ENCODE results near the gene PRKAB2. TPM values are rescaled to one million over a fixed set of nuclear protein-coding genes. Genes with fewer than 3 reads are reported as not detected.
"Not testable (repeated sequence)": the region's sequence is repeated elsewhere in the genome, so short reads cannot be mapped to it uniquely, and the experiment has no call there.

Gene PRKAB2
- total RNA-seq, 1 donor: 8.1 TPM

DNA sequence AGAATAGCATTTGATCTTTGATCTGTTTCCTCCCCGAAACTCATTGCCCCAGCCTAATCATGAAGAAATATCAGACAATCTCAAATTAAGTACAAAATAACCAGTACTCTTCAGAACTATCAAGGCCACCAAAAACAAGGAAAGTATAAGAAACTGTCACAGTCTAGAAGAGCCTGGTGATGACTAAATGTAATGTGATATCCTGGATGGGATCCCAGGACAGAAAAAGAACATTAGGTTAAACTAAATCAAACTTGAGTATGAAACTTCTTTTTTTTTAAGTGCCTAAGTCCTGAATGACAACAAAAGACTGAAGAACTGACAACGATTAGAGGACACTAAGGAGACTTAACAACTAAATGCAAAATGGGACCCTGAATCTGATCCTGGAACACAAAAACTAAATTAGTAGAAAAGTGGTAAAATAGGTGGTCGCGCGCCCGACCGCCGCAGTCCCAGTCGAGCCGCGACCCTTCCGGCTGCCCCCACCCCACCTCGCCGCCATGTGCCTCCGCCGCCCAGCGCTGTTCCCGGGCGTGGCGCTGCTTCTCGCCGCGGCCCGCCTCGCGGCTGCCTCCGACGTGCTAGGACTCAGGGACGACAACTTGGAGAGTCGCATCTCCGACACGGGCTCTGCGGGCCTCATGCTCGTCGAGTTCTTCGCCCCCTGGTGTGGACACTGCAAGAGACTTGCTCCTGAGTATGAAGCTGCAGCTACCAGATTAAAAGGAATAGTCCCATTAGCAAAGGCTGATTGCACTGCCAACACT is 5.5 kb upstream of the PRKAB2 start:
- peak in 2 of 3 donors; percentile 36 to 40 for DNase-seq (ENCODE audit: low read depth in 2 of 3, low spot score in 2 of 3)

DNA sequence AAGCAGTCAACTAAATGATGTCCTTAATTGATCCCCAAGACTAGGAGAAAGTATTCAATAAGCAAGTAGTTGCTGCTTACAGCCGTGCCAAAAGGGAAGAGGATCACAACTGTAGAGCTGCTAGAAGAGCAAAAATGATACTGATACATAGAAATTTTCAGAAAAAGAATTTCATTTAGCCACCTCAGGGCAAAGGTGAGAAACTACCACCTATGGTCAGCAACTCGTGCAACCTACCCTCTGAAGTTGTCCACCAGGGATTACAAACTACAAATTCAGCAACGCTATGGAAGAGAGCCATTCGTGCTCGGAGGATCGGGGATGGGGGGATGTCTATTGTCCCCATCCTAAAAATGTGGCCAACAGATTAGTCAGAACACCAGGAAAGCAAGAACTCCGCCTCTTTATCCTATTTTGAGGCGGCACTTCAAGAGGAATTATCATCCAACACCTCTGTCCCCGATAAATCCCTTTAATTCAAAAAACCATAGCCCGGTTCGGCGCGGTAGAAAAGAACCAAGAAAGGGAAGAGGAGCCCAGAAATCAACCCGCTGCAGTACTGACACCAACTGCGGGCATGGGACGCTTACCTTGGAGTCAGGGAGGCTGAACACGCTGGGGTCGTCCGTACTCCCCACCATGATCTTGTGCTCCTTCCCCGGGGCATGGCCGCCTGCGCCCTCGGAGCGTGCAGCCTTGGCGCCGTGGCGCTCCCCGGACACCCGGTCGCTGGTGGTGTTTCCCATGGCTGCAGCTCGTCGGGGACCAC is 687 bp downstream of the PRKAB2 start:
- DNase-seq (ENCODE audit: low read depth in 2 of 3, low spot score in 2 of 3): peak in 1 of 3 donors; percentile 7

DNA sequence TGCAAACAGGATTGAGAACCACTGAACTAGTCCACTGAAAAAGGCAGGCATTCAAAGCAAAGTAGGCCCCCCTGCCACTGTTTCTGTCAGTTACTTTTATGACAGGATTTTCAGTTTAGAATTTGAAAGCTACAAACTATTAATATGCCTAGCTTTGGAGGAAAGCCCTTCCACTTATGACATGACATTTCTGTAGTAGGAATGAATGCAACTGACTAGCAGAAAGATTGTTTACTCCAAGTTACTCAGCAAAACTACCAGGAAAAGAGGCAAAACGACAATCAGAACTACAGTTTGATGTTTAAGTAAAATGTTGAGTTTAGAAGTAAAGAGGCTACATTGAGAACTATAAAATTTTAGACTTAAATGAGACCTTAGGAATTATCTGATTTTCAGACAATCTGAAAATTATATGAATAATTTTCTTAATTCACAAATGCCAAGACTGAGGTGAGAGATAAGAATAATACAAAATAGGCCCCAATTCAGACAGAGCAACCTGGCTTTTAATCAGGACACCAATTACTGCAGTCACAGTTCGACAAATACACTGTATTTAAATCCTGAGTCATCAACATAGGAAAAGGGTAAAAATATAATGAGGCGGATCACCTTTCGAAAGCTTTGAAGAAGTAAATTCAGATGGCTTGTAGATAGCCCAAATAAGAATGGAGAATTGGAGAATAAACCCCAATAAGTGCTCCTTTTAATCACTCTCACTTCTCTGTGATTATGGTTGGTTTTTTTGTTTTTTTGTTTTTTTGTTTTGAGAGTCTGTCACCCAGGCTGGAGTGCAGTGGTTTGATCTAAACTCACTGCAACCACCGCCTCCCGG is 2.2 kb downstream of the PRKAB2 start:
- no peak for DNase-seq (ENCODE audit: low read depth in 2 of 3, low spot score in 2 of 3)

DNA sequence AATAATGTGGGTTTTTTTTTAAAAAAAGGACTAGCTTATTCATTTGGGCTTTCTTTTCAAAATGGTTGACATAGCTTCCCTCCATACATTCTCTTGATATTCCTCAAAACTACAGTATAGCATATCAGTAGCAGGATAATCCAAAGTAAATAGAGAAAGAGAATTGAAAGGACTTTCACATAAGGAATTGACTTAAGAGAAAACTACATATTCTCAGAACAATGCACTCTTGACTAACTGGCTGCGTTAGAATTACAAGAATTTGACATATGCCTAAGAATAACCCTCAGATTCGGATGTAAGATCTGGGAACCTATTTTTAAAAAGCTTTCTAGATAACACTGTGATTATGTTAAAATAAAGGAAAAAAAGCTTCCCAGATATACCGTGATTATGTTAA is 3.1 kb downstream of the PRKAB2 start:
- no peak for DNase-seq (ENCODE audit: low read depth in 2 of 3, low spot score in 2 of 3)

DNA sequence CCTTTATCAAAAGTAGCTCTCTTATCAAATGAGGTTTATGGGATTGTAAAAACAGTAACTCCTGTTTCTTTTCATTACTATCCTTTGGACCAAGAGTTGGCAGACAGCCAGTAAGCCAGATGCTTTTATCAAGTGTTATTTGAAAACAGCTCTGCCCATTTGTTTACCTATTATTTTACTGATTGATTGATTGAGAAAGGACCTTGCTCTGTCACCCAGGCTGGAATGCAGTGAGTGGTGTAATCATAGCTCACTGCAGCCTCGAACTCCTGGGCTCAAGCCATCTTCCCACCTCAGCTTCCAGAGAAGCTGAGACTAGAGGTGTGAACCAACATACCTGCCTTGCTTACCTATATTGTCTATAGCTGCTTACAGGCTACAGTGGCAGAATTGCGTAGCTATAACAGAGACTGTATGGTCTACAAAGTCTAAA is 3.6 kb downstream of the PRKAB2 start:
- DNase-seq (ENCODE audit: low read depth in 2 of 3, low spot score in 2 of 3): no peak

DNA sequence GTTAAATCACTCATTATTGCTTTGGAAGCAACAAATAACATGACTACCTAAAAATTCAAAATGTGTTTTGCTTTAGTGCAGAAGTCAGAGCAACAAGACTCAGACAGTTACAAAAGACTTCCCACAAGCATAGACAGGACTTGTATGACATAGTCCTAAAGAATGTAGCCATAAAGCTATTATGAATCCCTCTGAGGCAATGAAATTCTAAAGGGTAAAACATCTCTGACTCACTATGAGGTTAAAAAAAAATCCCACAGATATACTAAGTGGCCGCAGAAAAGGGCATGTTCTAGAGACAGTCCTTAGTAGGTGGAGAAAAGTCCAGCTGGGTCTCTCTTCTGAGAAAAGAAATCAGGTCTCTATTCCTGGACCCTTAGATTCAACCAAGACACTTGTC is 4.9 kb downstream of the PRKAB2 start:
- DNase-seq (ENCODE audit: low read depth in 2 of 3, low spot score in 2 of 3): no peak

DNA sequence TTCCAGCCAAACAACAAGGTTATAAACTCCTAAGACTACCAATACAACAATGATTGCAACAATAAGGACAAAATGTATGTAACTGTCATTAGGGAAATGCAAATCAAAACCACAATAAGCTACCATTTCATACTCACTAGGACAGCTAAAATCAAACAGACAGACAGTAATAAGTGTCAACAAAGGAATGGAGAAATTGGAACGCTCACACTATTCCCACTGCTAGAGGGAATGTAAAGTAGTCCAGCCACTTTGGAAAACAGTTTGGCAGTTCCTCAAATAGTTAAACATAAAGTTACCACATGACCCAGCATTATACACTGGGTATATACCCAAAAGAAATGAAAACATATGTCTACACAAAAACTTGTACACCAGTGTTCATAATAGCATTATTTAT is 9.3 kb downstream of the PRKAB2 start:
- no peak for DNase-seq (ENCODE audit: low read depth in 2 of 3, low spot score in 2 of 3)

DNA sequence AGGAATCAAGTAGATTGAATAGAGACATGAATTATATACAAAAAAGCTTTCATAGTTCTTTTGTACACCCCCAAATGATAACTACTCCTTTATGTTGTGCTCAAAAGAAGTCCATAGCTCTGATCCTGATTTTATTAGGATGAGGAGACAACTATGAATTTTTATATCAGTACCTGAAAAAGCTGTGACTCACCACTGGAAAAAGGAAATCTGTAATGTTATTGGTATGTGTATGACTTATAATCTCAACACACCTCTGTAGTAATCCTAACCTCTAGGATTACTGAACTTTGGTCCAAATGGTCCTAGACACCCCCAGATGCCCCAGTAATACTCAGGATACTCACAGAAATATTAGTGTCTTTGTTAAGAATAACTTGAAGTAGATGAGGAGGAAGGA is 10.2 kb downstream of the PRKAB2 start:
- DNase-seq (ENCODE audit: low read depth in 2 of 3, low spot score in 2 of 3): no peak

DNA sequence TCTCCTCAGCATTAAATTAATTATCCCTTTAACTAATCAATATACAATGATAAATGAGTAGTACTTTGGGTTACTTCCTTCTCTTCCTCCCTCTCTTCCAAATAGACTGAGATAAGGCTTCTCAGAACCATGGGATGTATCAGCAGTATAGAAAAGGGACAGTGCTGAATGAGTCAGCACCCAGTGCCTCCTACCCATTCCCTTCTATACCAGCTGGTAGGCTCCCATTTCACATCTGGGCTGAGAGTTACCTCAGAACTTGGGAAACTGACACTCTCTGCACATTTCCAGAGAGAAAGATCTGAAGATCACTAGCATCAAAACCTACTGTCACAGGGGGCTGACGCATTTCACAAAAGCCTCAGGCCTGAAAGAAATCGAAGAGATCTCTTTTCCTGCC is 15.2 kb downstream of the PRKAB2 start:
- not testable (repeated sequence) for DNase-seq (ENCODE audit: low read depth in 2 of 3, low spot score in 2 of 3)

DNA sequence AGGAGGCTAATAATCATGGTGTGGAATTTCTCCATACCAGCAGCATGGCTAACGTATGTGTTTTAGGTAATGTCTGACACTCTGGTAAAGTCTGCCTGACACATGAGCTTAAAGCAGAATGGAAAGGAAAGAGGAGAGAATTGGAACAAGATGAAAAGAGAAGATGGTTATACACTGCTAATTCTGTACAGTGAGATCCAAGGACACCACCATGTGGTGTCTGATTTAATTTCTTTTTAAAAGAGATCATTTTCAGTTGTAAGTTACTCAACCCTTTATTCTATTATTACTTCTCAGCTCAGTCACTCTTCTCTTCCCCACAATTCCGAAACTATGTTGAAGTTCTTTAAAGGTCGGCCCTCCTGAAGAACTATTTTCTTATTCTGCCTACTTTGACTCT is 15.6 kb downstream of the PRKAB2 start:
- DNase-seq (ENCODE audit: low read depth in 2 of 3, low spot score in 2 of 3): peak in 1 of 3 donors; percentile 6

DNA sequence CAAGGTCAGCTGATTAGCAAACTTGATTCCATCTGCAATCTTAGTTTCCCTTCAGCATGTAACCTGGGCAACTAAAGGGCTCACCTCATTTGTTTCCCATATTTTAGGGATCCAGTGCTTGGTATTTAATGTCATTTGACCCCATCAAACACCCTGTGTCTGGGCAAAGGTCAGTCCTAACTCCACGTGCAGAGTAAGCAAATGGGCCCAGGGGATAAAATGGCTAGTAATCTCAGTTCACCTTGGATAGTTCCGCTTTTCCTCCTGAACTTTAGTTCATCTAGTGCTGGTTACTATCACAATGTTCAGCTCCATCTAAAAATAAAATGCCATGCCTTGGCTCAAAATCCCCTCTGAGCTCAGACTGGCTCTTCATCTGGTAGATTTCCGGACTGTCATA is 19.5 kb downstream of the PRKAB2 start:
- DNase-seq (ENCODE audit: low read depth in 2 of 3, low spot score in 2 of 3): no peak

DNA sequence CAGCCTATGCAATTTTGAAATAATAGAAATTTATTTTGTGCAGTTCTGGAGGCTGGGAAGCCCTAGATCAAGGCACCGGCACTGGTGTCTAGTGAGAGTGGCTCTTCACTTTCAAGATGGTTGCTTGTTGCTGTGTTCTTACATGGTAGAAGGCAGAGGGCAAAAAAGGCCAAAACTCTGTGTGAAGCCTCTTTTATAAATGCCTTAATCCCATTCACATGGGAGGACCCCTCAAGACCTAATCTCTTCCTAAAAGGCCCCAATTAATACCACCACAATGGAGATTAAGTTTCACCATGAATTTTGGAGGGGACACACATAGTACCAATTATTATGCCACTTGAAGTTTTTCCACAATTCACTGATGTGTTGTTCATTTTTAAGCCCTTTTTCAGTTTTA is 21.0 kb downstream of the PRKAB2 start:
- DNase-seq (ENCODE audit: low read depth in 2 of 3, low spot score in 2 of 3): no peak

DNA sequence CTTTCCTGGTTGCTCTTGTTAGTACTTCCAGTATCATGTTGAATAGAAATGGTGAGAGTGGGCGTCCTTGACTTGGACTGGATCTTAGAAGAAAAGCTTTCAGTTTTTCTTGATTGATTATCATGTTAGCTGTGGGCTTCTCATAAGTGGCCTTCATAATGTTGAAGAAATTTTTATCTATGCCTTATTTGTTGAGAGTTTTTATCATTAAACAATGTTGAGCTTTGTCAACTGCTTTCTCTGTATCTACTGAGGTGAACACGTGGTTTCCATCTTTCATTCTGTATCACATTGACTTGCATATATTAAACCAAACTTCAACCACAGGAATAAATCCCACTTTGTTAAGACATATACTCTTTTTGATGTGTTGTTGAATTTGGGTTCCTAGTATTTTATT is 29.4 kb downstream of the PRKAB2 start:
- DNase-seq (ENCODE audit: low read depth in 2 of 3, low spot score in 2 of 3): no peak

DNA sequence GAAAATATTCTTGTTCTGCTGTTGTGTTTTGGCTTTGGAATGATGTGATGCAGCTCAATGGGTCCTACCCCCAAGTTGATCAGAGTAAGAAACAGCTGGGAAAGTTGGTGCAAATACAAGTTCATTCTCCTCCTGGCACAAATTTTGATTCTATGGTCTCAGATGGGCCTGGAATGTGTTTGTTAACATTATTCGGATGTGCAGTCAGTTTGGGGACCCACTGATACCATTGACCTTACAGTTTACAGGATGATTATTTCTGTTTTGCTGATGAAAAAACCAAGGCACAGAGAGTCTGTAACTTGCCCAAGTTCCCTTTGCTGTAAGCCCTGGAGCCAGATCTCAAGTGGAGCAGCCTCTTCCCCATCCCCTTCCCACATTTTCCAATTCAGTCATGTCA is 41.5 kb downstream of the PRKAB2 start:
- DNase-seq (ENCODE audit: low read depth in 2 of 3, low spot score in 2 of 3): not testable (repeated sequence)

DNA sequence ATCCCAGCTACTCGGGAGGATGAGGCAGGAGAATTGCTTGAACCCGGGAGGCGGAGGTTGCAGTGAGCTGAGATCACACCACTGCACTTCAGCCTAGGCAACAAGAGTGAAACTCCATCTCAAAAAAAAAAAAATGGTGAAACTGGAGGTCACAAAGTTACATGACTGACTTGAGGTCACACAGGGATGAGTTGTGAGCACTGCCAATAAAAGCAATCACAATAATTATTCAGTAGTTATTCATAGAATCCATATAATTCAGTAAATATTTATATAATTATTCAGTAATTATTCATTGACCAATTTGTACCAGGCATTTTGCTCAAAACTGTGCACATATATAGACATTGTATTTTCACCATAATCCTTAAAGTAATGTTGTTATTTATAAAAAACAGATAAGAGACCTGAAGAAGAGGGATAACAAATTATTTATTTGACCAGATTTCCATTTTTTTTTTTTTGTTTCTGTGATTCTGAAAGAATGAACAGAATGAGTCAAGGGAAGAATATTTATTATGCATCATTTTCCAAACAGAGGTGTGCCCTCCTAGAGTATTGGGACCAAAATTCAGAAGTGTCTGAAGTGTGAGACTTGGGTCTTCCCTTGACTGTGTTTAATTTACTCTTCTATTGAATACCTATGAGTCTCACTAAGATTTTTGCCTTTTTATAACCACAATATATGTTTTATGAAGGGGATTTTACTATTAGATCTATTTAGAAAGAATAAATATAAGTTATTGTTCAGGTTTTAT is 43.0 kb downstream of the PRKAB2 start:
- DNase-seq (ENCODE audit: low read depth in 2 of 3, low spot score in 2 of 3): no peak

DNA sequence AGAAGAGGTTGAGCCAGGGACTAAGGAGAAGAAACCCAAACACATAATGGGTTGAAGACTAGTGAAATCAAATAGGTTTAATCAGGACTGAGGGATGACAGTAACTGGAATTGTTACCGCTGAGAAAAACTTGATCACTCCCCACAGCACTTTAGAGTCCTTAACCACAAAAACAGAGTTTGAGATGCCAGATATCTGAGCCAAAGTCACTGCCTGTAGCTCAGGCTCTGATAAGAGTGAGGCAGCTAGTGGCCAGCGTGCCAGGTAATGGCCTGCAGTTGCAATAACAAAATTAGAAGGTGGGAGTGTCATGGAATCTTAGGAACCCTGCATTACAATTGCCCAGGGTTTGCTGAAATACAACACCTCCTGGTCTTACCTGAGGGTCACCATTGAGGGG is 48.0 kb downstream of the PRKAB2 start:
- DNase-seq (ENCODE audit: low read depth in 2 of 3, low spot score in 2 of 3): no peak

DNA sequence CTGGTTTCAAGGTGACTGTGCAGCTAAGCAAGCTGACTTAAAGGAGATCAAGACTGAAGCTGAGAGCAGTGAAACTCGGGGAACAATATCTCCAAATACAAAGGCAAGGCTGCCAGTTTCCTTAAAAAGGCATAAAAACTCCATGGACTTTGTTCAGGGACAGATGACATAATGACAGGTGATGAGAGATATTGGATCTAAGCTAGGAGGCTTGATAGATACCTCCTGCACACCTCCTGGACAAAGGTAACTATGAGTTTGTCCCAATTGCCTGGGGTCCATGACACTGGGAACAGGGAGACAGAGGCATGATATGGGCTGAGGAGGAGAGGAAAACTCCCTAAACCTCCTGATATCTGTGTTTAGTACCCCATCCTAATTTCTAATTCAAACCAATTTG is 55.2 kb downstream of the PRKAB2 start:
- DNase-seq (ENCODE audit: low read depth in 2 of 3, low spot score in 2 of 3): no peak

DNA sequence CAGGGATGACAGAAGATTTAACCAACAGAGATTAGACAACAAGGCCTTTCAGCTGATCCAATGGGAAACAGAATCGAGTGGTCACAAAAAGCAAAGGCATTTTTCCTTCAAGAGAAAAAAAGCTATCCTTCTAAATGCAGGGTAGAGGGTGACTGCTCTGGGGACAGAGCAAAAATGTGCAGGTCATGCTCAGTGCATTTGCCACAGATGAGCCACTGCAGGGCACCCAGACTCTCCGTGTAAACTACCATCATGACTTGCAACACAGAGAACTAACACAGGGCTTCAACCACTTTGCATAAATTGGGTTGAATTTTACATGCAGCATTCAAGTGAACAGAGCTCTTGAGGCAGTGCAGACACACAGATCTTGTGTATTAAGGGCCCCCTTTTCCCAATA is 56.8 kb downstream of the PRKAB2 start:
- no peak for DNase-seq (ENCODE audit: low read depth in 2 of 3, low spot score in 2 of 3)

DNA sequence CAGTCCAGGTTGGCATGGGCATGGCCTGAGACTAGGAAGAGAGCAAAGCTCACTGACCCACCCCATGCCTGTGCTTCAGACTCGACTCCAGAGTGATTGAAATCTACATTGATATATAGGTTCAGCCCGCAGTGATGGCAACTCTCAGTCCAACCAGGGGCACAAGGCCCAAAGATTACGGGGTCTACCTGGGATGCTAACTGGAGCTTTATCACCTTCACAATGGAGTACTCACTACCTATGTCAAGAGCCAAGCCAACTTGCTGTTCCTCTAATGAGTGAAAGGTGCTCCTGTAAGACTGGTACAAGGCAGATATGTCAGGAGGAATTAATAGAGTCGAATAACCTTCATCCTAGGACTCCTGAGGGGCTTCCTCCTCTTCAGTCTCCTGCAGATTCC is 57.2 kb downstream of the PRKAB2 start:
- not testable (repeated sequence) for DNase-seq (ENCODE audit: low read depth in 2 of 3, low spot score in 2 of 3)

DNA sequence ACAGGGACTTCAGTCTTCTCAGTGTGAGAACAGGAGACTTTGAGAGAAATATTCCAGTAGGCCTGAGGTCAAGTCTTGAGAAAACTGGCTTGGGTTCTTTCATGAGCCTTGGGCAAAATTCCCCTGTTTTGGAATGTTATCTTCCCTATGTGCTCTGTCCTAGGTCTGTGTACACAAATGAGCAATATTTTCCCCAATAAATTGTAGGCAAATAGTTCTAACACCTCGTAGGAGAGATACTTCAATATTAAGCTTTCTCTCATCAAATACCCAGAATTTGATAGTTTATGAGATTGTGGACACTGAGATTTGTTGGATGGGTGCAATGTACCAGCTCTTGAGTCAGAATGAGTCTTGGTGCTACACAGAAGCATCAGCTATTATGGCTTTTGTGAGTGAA is 57.9 kb downstream of the PRKAB2 start:
- not testable (repeated sequence) for DNase-seq (ENCODE audit: low read depth in 2 of 3, low spot score in 2 of 3)
